Hypothalamus (tissue), 51 donors: ENCODE data around the gene STEAP1B.
A peak's percentile ranks its signal among the peaks of the same experiment; 100 is the strongest.

ENCODE experiments used
- DNase-seq, 51 donors: peaks; one replicate each; lab custom pipeline; 2025; lab: John Stamatoyannopoulos, UW

STEAP1B gene

GRCh38 chr7:22435105-22435504 lies 64.9 kb downstream of the STEAP1B start:
- no peak for DNase-seq

- DNase-seq = no peak
These were observed 66.1 kb downstream of the STEAP1B start for GRCh38 chr7:22433710-22434460.

DNA sequence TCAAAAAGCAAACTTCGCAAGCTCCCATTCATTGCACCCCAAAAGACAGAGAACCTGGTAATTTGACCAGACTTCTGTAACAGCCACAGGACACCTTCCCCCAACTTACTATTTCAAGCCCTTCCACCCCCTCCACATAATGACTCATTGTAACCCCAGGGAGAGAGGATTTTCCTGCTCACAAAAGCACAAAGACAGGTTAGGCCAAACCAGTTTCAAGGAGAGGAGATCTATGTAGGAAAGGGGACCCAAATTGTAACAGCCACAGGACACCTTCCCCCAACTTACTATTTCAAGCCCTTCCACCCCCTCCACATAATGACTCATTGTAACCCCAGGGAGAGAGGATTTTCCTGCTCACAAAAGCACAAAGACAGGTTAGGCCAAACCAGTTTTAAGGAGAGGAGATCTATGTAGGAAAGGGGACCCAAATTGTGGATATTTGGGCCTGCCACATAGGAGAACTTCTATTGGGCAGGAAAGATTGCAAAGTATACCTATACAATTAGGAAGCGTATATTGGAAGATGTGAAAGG lies 66.8 kb downstream of the STEAP1B start:
- DNase-seq = peak in 1 of 51 donors; percentile 13

DNA sequence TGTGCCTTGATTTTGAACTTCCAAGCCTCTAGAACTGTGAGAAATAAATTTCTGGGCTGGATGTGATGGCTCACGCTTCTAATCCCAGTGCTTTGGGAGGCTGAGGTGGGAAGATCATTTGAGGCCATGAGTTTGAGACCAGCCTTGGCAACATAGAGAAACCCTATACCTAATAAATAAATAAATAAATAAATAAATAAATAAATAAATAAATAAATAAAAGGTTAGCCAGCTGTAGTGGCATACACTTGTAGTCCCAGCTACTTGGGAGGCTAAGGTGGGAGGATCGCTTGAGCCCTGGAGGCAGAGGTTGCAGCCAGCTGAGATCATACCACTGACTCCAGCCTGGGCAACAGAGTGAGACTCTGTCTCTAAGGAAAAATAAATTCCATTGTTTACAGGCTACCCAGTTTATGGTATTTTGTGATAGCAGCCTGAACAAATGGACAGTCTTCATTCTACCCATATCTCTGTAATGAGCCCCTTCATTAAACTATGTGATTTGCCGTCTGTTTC lies 67.7 kb downstream of the STEAP1B start:
- no peak for DNase-seq

DNA sequence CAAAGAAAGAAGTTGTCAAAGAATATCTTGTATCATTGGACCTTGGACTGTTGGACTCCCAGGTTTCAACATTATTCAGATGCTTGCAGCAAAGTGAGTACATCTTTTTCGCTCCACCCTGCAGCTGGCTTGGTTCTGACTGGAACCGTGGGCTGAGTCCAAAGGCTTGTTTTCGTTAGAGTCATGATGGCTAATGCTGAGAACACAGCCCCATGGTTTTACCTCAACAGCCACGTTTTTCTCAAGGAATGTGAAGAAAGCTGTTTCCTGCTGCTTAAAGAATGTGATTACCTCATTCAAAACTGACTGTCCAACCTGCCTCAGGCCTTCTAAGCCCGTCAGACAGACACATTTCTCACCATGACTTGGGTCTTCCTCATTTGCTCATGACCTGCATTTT lies 69.5 kb downstream of the STEAP1B start:
- no peak for DNase-seq

GRCh38 chr7:22429386-22429785 lies 70.6 kb downstream of the STEAP1B start:
- no peak for DNase-seq

DNA sequence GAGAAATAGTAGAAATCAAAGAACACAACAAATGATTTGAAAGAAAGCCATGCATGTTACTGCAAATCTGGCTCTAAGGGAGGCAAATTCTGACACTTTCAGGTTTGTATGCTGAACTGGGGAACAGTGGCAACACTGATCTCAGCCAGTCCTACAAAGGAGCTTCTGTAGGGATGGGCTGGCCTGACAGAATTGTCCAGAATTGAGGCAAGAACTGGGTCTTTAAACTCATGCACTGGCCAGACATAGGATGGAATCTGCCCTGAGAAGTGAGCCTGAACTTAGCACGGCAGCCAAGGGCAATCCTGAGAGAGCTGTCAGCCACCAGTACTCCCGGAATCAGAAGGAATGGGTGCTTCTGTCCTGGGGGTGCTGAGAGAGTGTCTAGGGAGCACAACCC lies 72.1 kb downstream of the STEAP1B start:
- no peak for DNase-seq

DNA sequence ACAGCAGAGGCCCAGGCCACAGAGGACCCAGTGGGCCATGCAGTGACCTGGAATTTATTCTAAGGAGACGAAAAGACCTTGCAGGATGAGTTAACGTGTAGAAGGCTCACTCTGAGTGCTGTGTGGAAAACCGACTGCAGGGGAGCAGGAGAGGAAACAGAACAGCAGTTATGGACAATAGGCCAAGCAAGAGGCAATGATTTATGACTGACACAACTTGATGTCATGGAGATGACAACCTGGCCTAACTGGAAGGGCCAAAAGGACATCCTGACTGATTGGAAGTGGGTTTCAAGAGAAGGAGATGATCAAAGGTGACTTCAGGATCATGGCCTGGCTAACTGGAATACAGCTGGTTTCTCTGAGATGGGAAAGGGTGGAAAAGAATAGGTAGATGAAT lies 72.9 kb downstream of the STEAP1B start:
- no peak for DNase-seq

DNA sequence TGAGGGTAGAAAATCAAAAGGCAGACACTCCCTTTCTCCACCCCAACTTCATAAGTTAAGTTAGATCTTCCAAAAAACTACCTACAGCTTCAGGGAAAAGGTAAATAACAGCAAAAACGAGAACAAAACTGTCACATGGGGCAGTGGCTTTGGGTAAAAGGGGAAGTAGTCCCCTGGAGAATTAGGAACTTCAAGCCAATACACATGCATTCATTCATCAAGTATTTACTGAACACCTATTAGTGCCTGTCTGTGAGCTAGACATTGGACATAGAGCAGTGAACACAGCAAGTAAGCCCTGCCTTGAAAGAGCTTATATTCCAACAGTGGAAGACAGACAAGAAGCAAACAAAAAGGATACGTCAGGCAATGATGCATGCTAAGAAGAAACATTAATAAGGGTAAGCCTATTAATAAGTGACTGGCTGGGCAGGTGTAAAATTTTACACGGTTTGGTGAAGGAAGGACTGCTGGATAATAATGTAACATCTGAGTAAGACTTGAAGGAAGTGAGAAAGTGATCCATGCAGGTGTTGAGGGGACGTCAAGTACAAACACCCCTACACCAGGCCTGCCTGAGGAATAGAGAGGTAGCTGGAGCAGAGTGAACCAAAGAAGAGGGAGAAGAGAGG lies 73.4 kb downstream of the STEAP1B start:
- DNase-seq = no peak

DNA sequence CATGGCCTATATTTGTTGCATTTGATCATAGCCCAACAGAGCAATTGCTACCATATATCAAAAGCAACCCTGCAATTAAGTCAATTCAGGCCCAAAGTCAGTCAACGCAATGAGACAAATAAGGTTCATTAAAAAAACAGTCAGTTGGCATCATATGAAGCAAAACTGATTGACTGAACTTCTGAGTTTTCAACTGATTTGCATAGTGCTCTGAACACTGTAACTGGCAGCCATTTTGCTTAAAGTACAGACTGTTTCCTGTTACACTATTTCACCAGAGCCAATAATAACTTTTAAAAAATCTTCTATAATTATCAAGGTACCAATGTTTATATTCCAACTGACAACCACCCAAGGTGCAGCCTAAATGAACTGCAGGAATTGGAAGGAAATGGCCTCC lies 74.6 kb downstream of the STEAP1B start:
- no peak for DNase-seq

- DNase-seq = no peak
These were observed 77.0 kb downstream of the STEAP1B start for GRCh38 chr7:22422831-22423615.

- DNase-seq = no peak
These were observed 78.9 kb downstream of the STEAP1B start for GRCh38 chr7:22420973-22421635.

GRCh38 chr7:22420008-22420407 lies 80.0 kb downstream of the STEAP1B start:
- DNase-seq = no peak

DNA sequence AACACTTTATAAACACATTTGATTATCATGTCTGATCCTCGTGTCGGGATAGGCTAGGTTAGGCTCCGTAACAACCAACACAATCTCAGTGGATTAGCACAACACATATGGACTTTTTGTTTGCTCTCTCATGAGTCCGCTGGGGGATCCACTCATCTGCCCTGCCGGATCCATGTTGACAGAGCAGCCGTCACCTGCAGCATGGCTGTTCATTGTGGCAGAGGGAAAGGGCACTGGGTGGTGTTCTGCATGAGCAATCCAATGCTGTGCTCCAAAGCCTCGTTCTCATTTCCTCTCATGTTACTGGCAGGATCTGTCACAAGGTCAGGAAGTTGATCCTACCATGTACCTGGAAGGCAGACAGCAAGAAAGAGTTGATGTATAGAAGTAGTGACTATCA lies 80.5 kb downstream of the STEAP1B start:
- no peak for DNase-seq

DNA sequence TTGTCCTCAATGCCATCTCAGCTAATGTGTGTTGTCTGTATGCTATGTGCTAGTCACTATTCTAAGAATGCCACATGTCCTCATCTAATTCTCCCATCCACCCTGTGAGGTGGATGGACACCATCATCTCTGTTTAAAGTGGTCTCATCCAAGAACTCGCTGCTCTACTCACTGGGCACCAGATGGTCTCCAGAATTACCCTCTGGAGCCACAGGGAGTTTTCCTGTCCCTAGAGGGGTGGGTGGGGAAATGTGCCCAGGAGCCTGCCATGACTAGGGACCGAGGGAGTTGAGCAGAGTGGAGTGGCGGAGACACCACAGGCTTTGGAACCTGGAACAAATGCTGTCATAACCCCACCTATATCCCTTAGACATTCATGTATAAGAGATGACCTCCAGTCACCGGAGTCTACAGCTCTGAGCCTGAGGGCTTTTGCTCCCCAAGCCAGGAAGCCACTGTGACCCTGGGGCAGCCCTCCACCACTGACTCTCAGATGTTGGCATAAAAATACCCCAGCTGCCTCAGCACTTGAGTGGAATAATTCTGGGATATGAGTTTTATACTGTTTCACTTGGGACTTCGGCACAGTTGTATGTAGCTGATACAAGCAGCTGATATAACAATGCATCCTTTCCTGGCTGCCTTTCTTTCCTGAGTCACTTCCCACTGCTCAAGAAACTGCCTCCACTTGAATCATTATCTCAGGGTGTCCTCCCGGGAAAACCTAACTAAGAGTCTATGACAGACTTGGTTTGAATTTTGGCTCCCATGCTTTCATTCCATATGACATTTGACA lies 81.5 kb downstream of the STEAP1B start:
- DNase-seq = no peak

DNA sequence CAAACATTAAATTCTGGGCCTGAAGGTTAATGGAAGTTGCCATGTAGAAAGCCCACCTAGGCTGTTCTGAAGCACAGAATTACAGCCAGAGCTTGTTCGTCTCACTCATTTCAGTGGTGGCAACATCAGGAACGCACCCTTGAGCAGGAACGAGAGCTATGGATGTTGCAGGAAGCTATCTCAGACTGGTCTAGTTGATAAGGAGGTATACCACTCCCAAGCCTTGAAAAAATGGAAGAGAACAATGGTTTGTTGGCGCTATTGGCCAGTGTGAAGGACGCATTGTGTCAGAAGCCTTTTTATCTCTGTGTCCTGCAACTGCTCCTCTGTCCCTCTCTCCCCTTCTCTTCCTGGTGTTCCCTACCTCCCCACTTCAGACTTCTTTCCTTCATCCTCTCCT lies 82.1 kb downstream of the STEAP1B start:
- DNase-seq = no peak

DNA sequence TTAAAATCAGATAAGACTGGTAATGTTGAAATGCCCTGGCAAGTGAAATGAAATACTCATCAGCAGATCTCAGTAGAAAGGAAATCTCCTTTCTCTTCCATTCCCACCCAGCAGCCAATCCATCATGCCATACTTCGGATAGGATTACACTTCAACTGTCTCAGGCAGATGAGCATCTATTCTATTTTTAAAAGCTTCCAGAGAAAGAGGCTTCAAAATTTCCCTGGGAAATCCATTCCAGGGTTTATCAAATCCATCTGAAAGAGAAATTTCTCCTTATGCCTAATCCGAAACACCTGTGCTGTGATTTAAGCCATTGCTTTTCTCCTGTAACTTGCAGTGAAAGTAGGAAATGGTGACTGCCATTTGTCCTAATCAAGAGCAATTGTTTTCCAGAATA lies 82.6 kb downstream of the STEAP1B start:
- no peak for DNase-seq

DNA sequence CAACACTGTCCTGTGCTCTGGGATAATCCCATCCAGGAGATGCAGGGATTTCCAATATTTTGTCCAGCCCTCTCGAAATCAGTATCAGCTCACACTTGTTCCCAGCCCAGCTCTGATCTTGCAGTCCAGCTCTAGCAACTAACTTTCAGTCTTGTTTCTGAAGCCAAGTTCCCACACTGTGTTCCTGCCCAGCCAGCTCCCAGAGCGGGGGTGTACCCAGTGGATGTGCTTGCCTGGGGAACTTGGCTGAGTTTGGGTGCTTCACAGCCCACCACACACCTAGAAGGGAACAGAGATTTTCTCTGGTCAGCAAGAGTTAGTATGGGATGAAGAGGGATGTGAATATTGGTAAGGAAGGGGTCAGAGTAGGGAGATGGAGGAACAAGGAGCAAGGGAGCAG lies 85.6 kb downstream of the STEAP1B start:
- no peak for DNase-seq

- no peak for DNase-seq
These were observed 86.8 kb downstream of the STEAP1B start for GRCh38 chr7:22413211-22413610.
